Measurements from ENCODE around the gene OXSR1. TPM values are rescaled to one million over a fixed set of nuclear protein-coding genes. Genes with fewer than 3 reads are reported as not detected.

The OXSR1 gene
- polyA plus RNA-seq, 2 of the 4 experiments (the other 2 are of a cell fraction) = 30.2 to 44.0 TPM

GRCh38 chr3:38219609-38220197 is 54.4 kb downstream of the OXSR1 start:
- DNase-seq (ENCODE audit: low read depth in 1 of 2, low spot score in 1 of 2) (no peak), ATAC-seq (no peak), FAIRE-seq (no peak)
- Histone ChIP-seq H3K4me3 (no peak overlapping the region), H3K4me2 (no peak overlapping the region), H3K9me3 (no peaks in the 10 kb centered on the region), H3K27ac (no peak overlapping the region), H3K4me1 (0 out of 3 replicates have a peak, but pooled peaks cover under 1% of the 10 kb centered on the region)
- no peak for TF ChIP-seq PBX3 (IDR thresholded peaks at IDR 0.05)
- no peak for TF ChIP-seq PHF8 (IDR thresholded peaks at IDR 0.05; ENCODE audit: borderline replicate concordance, low read depth)
- no peak for TF ChIP-seq EP300 (IDR thresholded peaks at IDR 0.05)
- TF ChIP-seq MAZ (IDR thresholded peaks at IDR 0.05; ENCODE audit: borderline replicate concordance, low read depth, low read length) = no peak
- ChIA-PET CTCF (interaction anchor here (0.8 to 1.1 kb wide), 2 partner anchors 10 to 13 kb away, joined by 3 to 4 read pairs; no protein-coding TSS in a partner anchor), POLR2A (interaction anchor here (0.6 kb wide), 1 partner anchor 16 kb away, joined by 4 read pairs; no protein-coding TSS in a partner anchor)
- 86% methylated on average over 3 of the region's 3 CpGs for WGBS (ENCODE audit: missing lambda C conversion rate)

- POLR2A ChIA-PET = no interaction called here
- no peak for TF ChIP-seq EHF (CRISPR knock-in tag; IDR thresholded peaks at IDR 0.05)
- TF ChIP-seq ZC3H11A (IDR thresholded peaks at IDR 0.05) = no peak
- no peak for TF ChIP-seq BCL3 (IDR thresholded peaks at IDR 0.05)
- TF ChIP-seq ELK1 (IDR thresholded peaks at IDR 0.05; ENCODE audit: low read depth, low read length) = no peak
- TF ChIP-seq PBX3 (IDR thresholded peaks at IDR 0.05) = no peak
- TF ChIP-seq E2F6 (IDR thresholded peaks at IDR 0.05; ENCODE audit: borderline replicate concordance, low read depth) = no peak
- no peak for TF ChIP-seq HMGXB4 (CRISPR knock-in tag; IDR thresholded peaks at IDR 0.05; ENCODE audit: borderline replicate concordance)
- TF ChIP-seq FOXS1 (CRISPR knock-in tag; IDR thresholded peaks at IDR 0.05) = no peak
- no peaks in the 10 kb centered on the region for H3K9me3 ChIP-seq
- 0 out of 3 replicates have a peak, but pooled peaks cover 3% of the 10 kb centered on the region for H3K4me1 ChIP-seq
- 94% methylated on average over 1 of the region's 1 CpG for WGBS (ENCODE audit: missing lambda C conversion rate)
- no peak overlapping the region for H3K4me2 ChIP-seq
- FAIRE-seq = no peak
- no peak overlapping the region for H3K4me3 ChIP-seq
- DNase-seq (ENCODE audit: low read depth in 1 of 2, low spot score in 1 of 2) = no peak
- H3K27ac ChIP-seq = no peak overlapping the region
- CTCF ChIA-PET = interaction anchor here (0.6 to 1.3 kb wide), 3 partner anchors 26 to 103 kb away, joined by 3 to 5 read pairs (median 3); partner anchors contain the start of gene SLC22A13
- ATAC-seq = no peak
Measured at GRCh38 chr3:38221005-38221404, 55.7 kb downstream of the OXSR1 start.

GRCh38 chr3:38222032-38222634 is 56.8 kb downstream of the OXSR1 start:
- no peak overlapping the region for H3K4me3 ChIP-seq
- ChIA-PET POLR2A (no interaction called here), CTCF (interaction anchor here (1.0 to 1.3 kb wide), 2 partner anchors 105 to 257 kb away, joined by 3 read pairs; no protein-coding TSS in a partner anchor)
- FAIRE-seq (no peak), DNase-seq (ENCODE audit: low read depth in 1 of 2, low spot score in 1 of 2) (no peak), ATAC-seq (no peak)
- H3K9me3 ChIP-seq = no peaks in the 10 kb centered on the region
- H3K27ac ChIP-seq = no peak overlapping the region
- H3K4me1 ChIP-seq = 0 out of 3 replicates have a peak, but pooled peaks cover 7% of the 10 kb centered on the region
- no peak overlapping the region for H3K4me2 ChIP-seq
- WGBS (ENCODE audit: missing lambda C conversion rate) = 89% methylated on average over 7 of the region's 7 CpGs
- TF ChIP-seq MYC (IDR thresholded peaks at IDR 0.05; ENCODE audit: borderline replicate concordance, low read length) = no peak
- no peak for TF ChIP-seq HMGXB4 (CRISPR knock-in tag; IDR thresholded peaks at IDR 0.05; ENCODE audit: borderline replicate concordance)
- no peak for TF ChIP-seq RNF2 (IDR thresholded peaks at IDR 0.05; ENCODE audit: borderline replicate concordance, low read depth)
- TF ChIP-seq ZC3H11A (IDR thresholded peaks at IDR 0.05) = no peak
- no peak for TF ChIP-seq EHF (CRISPR knock-in tag; IDR thresholded peaks at IDR 0.05)
- TF ChIP-seq FOSL2 (IDR thresholded peaks at IDR 0.05) = no peak
- TF ChIP-seq FOSL2 (CRISPR knock-in tag; IDR thresholded peaks at IDR 0.05) = no peak
- no peak for TF ChIP-seq CBX2 (IDR thresholded peaks at IDR 0.05; ENCODE audit: borderline replicate concordance, low read depth)
- TF ChIP-seq JUNB (IDR thresholded peaks at IDR 0.05) = no peak
- TF ChIP-seq USF2 (IDR thresholded peaks at IDR 0.05) = no peak
- no peak for TF ChIP-seq HOXB13 (CRISPR knock-in tag; IDR thresholded peaks at IDR 0.05; ENCODE audit: low read depth)
